OCI-LY7 (cell line): ENCODE data around the gene SLC25A21. TPM values are rescaled to one million over a fixed set of nuclear protein-coding genes. Genes with fewer than 3 reads are reported as not detected.
"Not testable (repeated sequence)": the region's sequence is repeated elsewhere in the genome, so short reads cannot be mapped to it uniquely, and the experiment has no call there.

ENCODE experiments used
- BruUV-seq: library from RNA; stranded (reverse); fragments of 400-500 nt; replicated peaks from 2 replicates; lab custom pipeline; 2021; lab: Mats Ljungman, UMichigan
- CTCF ChIA-PET: fragments of 300-600 bp; sonication (Branson Sonifier 250); formaldehyde crosslinking; loops from one replicate; lab custom pipeline; 2022; ENCODE audit warnings: antibody characterized with exemption; ENCODE audit not compliant: unreplicated experiment; lab: Charles Lee
- POLR2A ChIA-PET: fragments of 300-600 bp; sonication (Branson Sonifier 250); formaldehyde crosslinking; loops from one replicate; lab custom pipeline; 2022; ENCODE audit warnings: antibody characterized with exemption; lab: Charles Lee
- DNase-seq: peaks from one replicate; pipeline ENCODE4 v3.0.0-alpha.2; 2015; ENCODE audit warnings: low spot score
- H2AFZ ChIP-seq: fragments of 200-600 bp; sonication (generic), shearing (Covaris generic); 2 replicates; pipeline ENCODE4 v1.6.1; 2014; ENCODE audit warnings: mild to moderate bottlenecking, antibody characterized with exemption, low read length, moderate library complexity
- H3K27ac ChIP-seq: fragments of 200-600 bp; sonication (generic); 2 replicates; pipeline ENCODE4 v1.5.1; 2014; ENCODE audit warnings: mixed run types, low read depth, mild to moderate bottlenecking, moderate library complexity, low read length, inconsistent platforms; ENCODE audit not compliant: poor library complexity, severe bottlenecking
- H3K36me3 ChIP-seq: fragments of 200-600 bp; sonication (generic); 2 replicates; pipeline ENCODE4 v1.6.1; 2014; ENCODE audit warnings: mild to moderate bottlenecking, antibody characterized with exemption, low read length, moderate library complexity, mixed read lengths; ENCODE audit not compliant: insufficient read depth
- H3K4me1 ChIP-seq: fragments of 200-600 bp; sonication (generic); 2 replicates; pipeline ENCODE4 v1.5.1; 2014; ENCODE audit warnings: mild to moderate bottlenecking, low read length; ENCODE audit not compliant: insufficient read depth, poor library complexity, severe bottlenecking
- H3K4me2 ChIP-seq: fragments of 200-600 bp; sonication (generic); 2 replicates; pipeline ENCODE4 v1.6.1; 2014; ENCODE audit warnings: mild to moderate bottlenecking, low read length
- H3K4me3 ChIP-seq: fragments of 200-600 bp; sonication (generic); 2 replicates; pipeline ENCODE4 v1.5.1; 2014; ENCODE audit warnings: mild to moderate bottlenecking, low read depth, low read length; ENCODE audit not compliant: poor library complexity, severe bottlenecking
- H3K79me2 ChIP-seq: fragments of 200-600 bp; sonication (generic); 2 replicates; pipeline ENCODE4 v1.6.1; 2016; ENCODE audit warnings: low read depth, mild to moderate bottlenecking, low read length, moderate library complexity, mixed read lengths; ENCODE audit not compliant: insufficient read depth
- H3K9me2 ChIP-seq: fragments of 200-600 bp; sonication (generic); 2 replicates; pipeline ENCODE4 v1.6.1; 2016; ENCODE audit warnings: mild to moderate bottlenecking, low read length, mixed read lengths; ENCODE audit not compliant: insufficient read depth
- H3K9me3 ChIP-seq: fragments of 200-600 bp; sonication (generic); 2 replicates; pipeline ENCODE4 v1.6.1; 2014; ENCODE audit warnings: mild to moderate bottlenecking, mixed run types, low read length, mixed read lengths
- H4K20me1 ChIP-seq: fragments of 200-600 bp; sonication (generic); 2 replicates; pipeline ENCODE4 v1.6.1; 2014; ENCODE audit warnings: mild to moderate bottlenecking, antibody characterized with exemption, low read length, moderate library complexity, mixed read lengths; ENCODE audit not compliant: insufficient read depth
- CTCF ChIP-seq: fragments of 200-600 bp; sonication (generic); conservative IDR thresholded peaks from 2 replicates; pipeline ENCODE4 v1.5.1; 2014; ENCODE audit warnings: mild to moderate bottlenecking, antibody characterized with exemption, low read length, moderate library complexity, mixed read lengths
- EZH2phosphoT487 ChIP-seq: fragments of 200-600 bp; sonication (generic); IDR thresholded peaks from 2 replicates; pipeline ENCODE4 v1.6.1; 2018; ENCODE audit warnings: low read depth, borderline replicate concordance, mild to moderate bottlenecking, mixed run types, antibody characterized with exemption, low read length, moderate library complexity, mixed read lengths
- intact Hi-C: fragments of 100-400 bp; cut with micrococcal nuclease; formaldehyde crosslinking; loops from one replicate; pipeline ENCODE4 v1.10.0; 2022; ENCODE audit not compliant: unreplicated experiment
- total RNA-seq, 2 experiments: library from RNA; depleted of rRNA in 1 of 2; stranded (reverse); fragments of >200 nt in 1 of 2; shearing (Covaris generic) in 1 of 2; gene quantifications; 2 replicates each; pipeline ENCODE4 v1.2.3, GENCODE V29; 2014 to 2022

Gene SLC25A21
- total RNA-seq, 2 experiments from 2014 or later = not detected

- Histone ChIP-seq H3K9me3 (no peaks in the 10 kb centered on the region), H3K4me2 (no peak overlapping the region), H3K4me3 (no peak overlapping the region), H4K20me1 (no peaks in the 10 kb centered on the region), H3K36me3 (no peaks in the 10 kb centered on the region), H3K4me1 (no peaks in the 10 kb centered on the region), H3K79me2 (no peaks in the 10 kb centered on the region), H3K9me2 (no peaks in the 10 kb centered on the region), H2AFZ (no peak overlapping the region), H3K27ac (no peak overlapping the region)
- intact Hi-C loops = no loop called here
- no peak for DNase-seq
- no TSS peak for BruUV-seq
- ChIA-PET POLR2A (no interaction called here), CTCF (no interaction called here)
- TF ChIP-seq EZH2phosphoT487 = no peak
- TF ChIP-seq CTCF = no peak
Observed at GRCh38 chr14:37181441-37181840, 9.0 kb upstream of the SLC25A21 start.

- intact Hi-C loops, H4K20me1 ChIP-seq, H3K27ac ChIP-seq, BruUV-seq, H3K4me2 ChIP-seq, H3K9me3 ChIP-seq, CTCF ChIA-PET, H3K4me3 ChIP-seq, H3K79me2 ChIP-seq, DNase-seq, H3K36me3 ChIP-seq, H2AFZ ChIP-seq, H3K4me1 ChIP-seq, H3K9me2 ChIP-seq: not testable (repeated sequence)
- POLR2A ChIA-PET = interaction anchor here (0.7 kb wide), 1 partner anchor 1611 kb away, joined by 3 read pairs; no protein-coding TSS in a partner anchor
Observed at GRCh38 chr14:37180886-37181285, 8.5 kb upstream of the SLC25A21 start.

GRCh38 chr14:37179896-37180502 lies 7.6 kb upstream of the SLC25A21 start:
- ChIA-PET POLR2A (interaction anchor here (0.7 kb wide), 1 partner anchor 1612 kb away, joined by 3 read pairs; no protein-coding TSS in a partner anchor), CTCF (no interaction called here)
- Histone ChIP-seq H2AFZ (no peak overlapping the region), H3K4me2 (no peak overlapping the region), H3K4me3 (no peak overlapping the region), H3K4me1 (no peaks in the 10 kb centered on the region), H4K20me1 (no peaks in the 10 kb centered on the region), H3K27ac (no peak overlapping the region), H3K9me3 (no peaks in the 10 kb centered on the region), H3K79me2 (no peaks in the 10 kb centered on the region), H3K36me3 (no peaks in the 10 kb centered on the region), H3K9me2 (no peaks in the 10 kb centered on the region)
- DNase-seq = no peak
- TF ChIP-seq EZH2phosphoT487 = no peak
- TF ChIP-seq CTCF = no peak
- no TSS peak for BruUV-seq
- intact Hi-C loops = no loop called here
